SU-DHL-6 (cell line): ENCODE results near the gene SNX17.

Experiments
- H2AFZ ChIP-seq: fragments of 200-600 bp; sonication (generic); 2 replicates; pipeline ENCODE4 v1.6.1; 2014; ENCODE audit warnings: low read depth, mild to moderate bottlenecking, moderate library complexity, mixed read lengths, antibody characterized with exemption, low read length; ENCODE audit not compliant: severe bottlenecking
- H3F3A ChIP-seq: fragments of 200-600 bp; shearing (Covaris generic); 2 replicates; pipeline ENCODE4 v1.6.0; 2016; ENCODE audit warnings: antibody characterized with exemption, mild to moderate bottlenecking; ENCODE audit not compliant: insufficient read depth
- H3K27ac ChIP-seq: fragments of 200-600 bp; sonication (generic); 2 replicates; pipeline ENCODE4 v1.5.1; 2016; ENCODE audit warnings: low read depth, mild to moderate bottlenecking, low read length, moderate library complexity, mixed read lengths
- H3K27me3 ChIP-seq: fragments of 200-600 bp; sonication (generic), shearing (Covaris generic); 2 replicates; pipeline ENCODE4 v1.6.0; 2014; ENCODE audit warnings: mild to moderate bottlenecking, low read length
- H3K36me3 ChIP-seq: fragments of 200-600 bp; sonication (generic); 2 replicates; pipeline ENCODE4 v1.6.1; 2014; ENCODE audit warnings: mild to moderate bottlenecking, low read length, mixed read lengths
- H3K4me2 ChIP-seq: fragments of 300-600, 200-600 bp; shearing (Covaris generic), sonication (generic); 2 replicates; pipeline ENCODE4 v1.6.0; 2014; ENCODE audit warnings: low read length, low read depth, mild to moderate bottlenecking; ENCODE audit not compliant: poor library complexity, severe bottlenecking
- H3K4me3 ChIP-seq: fragments of 200-600 bp; sonication (generic); 2 replicates; pipeline ENCODE4 v1.5.1; 2014; ENCODE audit warnings: antibody characterized with exemption, low read length, mild to moderate bottlenecking, mixed read lengths; ENCODE audit not compliant: insufficient read depth, poor library complexity, severe bottlenecking
- H3K79me2 ChIP-seq: fragments of 200-600 bp; sonication (generic); 2 replicates; pipeline ENCODE4 v1.6.1; 2014; ENCODE audit warnings: mild to moderate bottlenecking, low read length, moderate library complexity; ENCODE audit not compliant: insufficient read depth
- H3K9ac ChIP-seq: fragments of 200-600 bp; sonication (generic); 2 replicates; pipeline ENCODE4 v1.7.0; 2014; ENCODE audit warnings: mild to moderate bottlenecking, low read length
- H3K9me2 ChIP-seq: fragments of 200-600 bp; sonication (generic); replicated peaks from 2 replicates; pipeline ENCODE4 v1.6.1; 2014; ENCODE audit warnings: low read length; ENCODE audit not compliant: insufficient read depth
- H3K9me3 ChIP-seq: fragments of 200-600 bp; sonication (generic); 2 replicates; pipeline ENCODE4 v1.6.1; 2014; ENCODE audit warnings: low read length, mixed read lengths; ENCODE audit not compliant: insufficient read depth
- H4K20me1 ChIP-seq: fragments of 200-600 bp; sonication (generic); 2 replicates; pipeline ENCODE4 v1.6.1; 2014; ENCODE audit warnings: low read depth, mild to moderate bottlenecking, antibody characterized with exemption, low read length, moderate library complexity, mixed read lengths
- CTCF ChIP-seq: fragments of 200-600 bp; sonication (generic); IDR thresholded peaks from one replicate; pipeline ENCODE4 v1.5.1; 2017; ENCODE audit warnings: antibody characterized with exemption, mild to moderate bottlenecking, low read length, moderate library complexity; ENCODE audit not compliant: insufficient read depth, poor library complexity, severe bottlenecking
- EZH2phosphoT487 ChIP-seq: fragments of 200-600 bp; sonication (generic), shearing (Covaris generic); conservative IDR thresholded peaks from 2 replicates; pipeline ENCODE4 v1.6.1; 2018; ENCODE audit warnings: mild to moderate bottlenecking, antibody characterized with exemption, low read length, moderate library complexity, mixed read lengths

SNX17 gene

GRCh38 chr2:27356382-27357181 is 13.8 kb upstream of the SNX17 start, which contains the start of gene GTF3C2:
Gene GTF3C2 (minus strand): TSS chr2:27356764. CDS start chr2:27343554, 13,210 bp downstream.
- H2AFZ ChIP-seq: peak within 1 kb of the TSS; percentile 78
- H3K79me2 ChIP-seq: peaks cover 68% of the 10 kb centered on the region
- H3K9me3 ChIP-seq: no peaks in the 10 kb centered on the region
- H3K9me2 ChIP-seq: no peaks in the 10 kb centered on the region
- no peak for TF ChIP-seq CTCF
- no peak for TF ChIP-seq EZH2phosphoT487
- peak within 1 kb of the TSS; percentile 70 for H3K4me2 ChIP-seq
- H3K36me3 ChIP-seq: no peaks in the 10 kb centered on the region
- H4K20me1 ChIP-seq: no peaks in the 10 kb centered on the region
- peak within 1 kb of the TSS; percentile 98 for H3K9ac ChIP-seq
- no peaks in the 10 kb centered on the region for H3K27me3 ChIP-seq
- peak within 1 kb of the TSS; percentile 87 for H3K4me3 ChIP-seq
- H3F3A ChIP-seq: no peaks in the 10 kb centered on the region
- H3K27ac ChIP-seq: peak within 1 kb of the TSS; percentile 80

GRCh38 chr2:27362678-27363420 is 7.6 kb upstream of the SNX17 start:
- H3K36me3 ChIP-seq: peaks cover 3% of the 10 kb centered on the region; the same call in 1 of the 2 replicates
- no peaks in the 10 kb centered on the region for H3K9me3 ChIP-seq
- peaks cover 9% of the 10 kb centered on the region for H3K79me2 ChIP-seq
- TF ChIP-seq EZH2phosphoT487: no peak
- no peak for TF ChIP-seq CTCF
- no peak overlapping the region for H3K4me2 ChIP-seq
- no peaks in the 10 kb centered on the region for H4K20me1 ChIP-seq
- no peaks in the 10 kb centered on the region for H3K9me2 ChIP-seq
- no peak overlapping the region for H3K27ac ChIP-seq
- H2AFZ ChIP-seq: no peak overlapping the region
- H3K27me3 ChIP-seq: no peaks in the 10 kb centered on the region
- H3K9ac ChIP-seq: no peak overlapping the region
- H3F3A ChIP-seq: 0 out of 2 replicates have a peak, but pooled peaks cover 6% of the 10 kb centered on the region
- no peak overlapping the region for H3K4me3 ChIP-seq

- H3K27me3 ChIP-seq: no peaks in the 10 kb centered on the region
- TF ChIP-seq CTCF: no peak
- H3K9me3 ChIP-seq: no peaks in the 10 kb centered on the region
- no peak overlapping the region for H2AFZ ChIP-seq
- H3K4me3 ChIP-seq: no peak overlapping the region
- H3K79me2 ChIP-seq: no peaks in the 10 kb centered on the region
- no peaks in the 10 kb centered on the region for H4K20me1 ChIP-seq
- H3K27ac ChIP-seq: no peak overlapping the region
- 0 out of 2 replicates have a peak, but pooled peaks cover 12% of the 10 kb centered on the region for H3F3A ChIP-seq
- no peak overlapping the region for H3K9ac ChIP-seq
- no peak overlapping the region for H3K4me2 ChIP-seq
- peaks cover 3% of the 10 kb centered on the region; the same call in 1 of the 2 replicates for H3K36me3 ChIP-seq
- H3K9me2 ChIP-seq: no peaks in the 10 kb centered on the region
Measured at GRCh38 chr2:27363933-27364332, 6.5 kb upstream of the SNX17 start.
